Subcutaneous adipose tissue (tissue), 4 donors: ENCODE results near the gene TMED8. TPM values are rescaled to one million over a fixed set of nuclear protein-coding genes. Genes with fewer than 3 reads are reported as not detected.

Source experiments
- CTCF ChIP-seq: fragments of 450-650 bp; IDR thresholded peaks from one replicate; pipeline ENCODE4 v1.5.1; 2016; ENCODE audit warnings: low read depth, mild to moderate bottlenecking, control low read depth, antibody characterized with exemption, moderate library complexity
- total RNA-seq, 4 donors: library from RNA; depleted of rRNA; stranded (reverse); fragments of >200 nt; gene quantifications; one replicate each; pipeline ENCODE4 v1.1.0, GENCODE V29; 2016

Gene TMED8
- total RNA-seq, 4 donors from 2014 or later: 9.2 to 14.3 (median 11.6) TPM

DNA sequence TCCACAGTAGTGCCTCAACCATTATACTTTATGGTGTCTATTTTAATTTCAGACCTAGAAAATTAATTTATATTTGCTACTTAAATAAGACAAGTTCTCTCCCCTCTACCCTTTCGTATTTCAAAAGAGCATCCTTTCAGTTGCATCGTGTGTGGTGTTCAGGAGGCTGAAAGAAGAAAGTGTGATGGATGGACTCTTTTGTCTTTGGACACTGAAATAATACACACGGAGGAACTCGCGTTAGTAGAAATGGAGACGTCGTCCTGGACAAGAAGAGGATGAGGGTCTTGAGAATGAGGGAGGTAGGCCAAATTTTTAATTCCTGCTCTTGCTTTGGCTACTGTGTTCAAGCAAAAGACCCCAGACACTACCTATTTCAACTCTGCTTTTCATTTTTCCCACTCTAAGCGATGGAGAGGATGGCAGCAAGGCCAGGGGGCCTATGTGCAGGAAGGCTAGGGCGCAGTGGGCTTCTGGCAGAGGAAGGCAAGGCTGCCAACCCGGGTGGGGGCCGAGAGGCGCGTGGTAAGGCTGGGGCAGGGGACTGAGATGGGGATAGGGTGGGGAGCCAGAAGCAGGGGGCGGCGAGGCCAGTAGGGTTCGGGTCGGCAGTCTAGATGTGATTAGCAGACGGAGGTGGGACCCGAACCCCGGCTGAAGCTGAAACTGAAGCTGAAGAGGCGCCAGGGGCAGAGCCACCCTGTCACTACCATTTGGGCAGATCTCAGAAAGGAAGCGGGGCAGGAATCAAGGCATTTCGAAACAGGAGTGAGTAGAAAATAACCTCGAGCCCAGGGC is 722 bp downstream of the TMED8 start:
- TF ChIP-seq CTCF: no peak

DNA sequence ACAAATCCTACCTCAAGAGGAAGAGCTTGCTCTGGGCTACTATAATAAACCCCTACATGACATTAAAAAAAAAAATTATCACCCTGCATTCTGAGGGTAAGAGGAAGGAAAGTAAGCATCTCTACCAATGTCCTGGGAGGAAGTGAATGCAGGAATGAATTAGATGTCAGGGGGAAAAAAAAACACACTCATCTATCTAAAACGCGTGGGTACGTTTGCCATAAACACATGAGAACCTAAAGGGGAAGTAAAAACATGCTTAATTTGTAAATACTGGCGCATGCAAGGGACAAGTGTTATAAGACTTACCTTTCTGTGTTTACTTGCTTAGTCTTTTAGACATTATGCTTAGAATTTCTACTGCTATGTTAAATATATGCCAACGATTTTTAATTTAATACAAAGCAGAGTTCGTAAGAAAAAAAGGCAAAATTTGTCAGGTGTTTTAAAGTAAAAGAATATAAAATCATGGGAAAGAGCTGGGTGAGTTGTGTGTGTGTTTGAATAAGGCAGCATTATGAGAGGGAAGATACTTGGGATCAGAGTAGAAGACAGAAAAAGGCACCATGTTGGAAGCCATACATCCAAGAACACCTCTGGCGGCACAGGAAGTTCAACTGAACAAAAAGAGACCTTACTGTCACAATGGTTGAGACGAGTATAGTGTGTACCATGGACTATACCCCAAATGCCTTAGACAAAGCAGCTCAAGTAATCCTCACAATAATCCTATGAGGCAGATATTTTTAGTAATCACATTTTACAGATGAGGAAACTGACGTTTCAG is 1.5 kb downstream of the TMED8 start:
- no peak for TF ChIP-seq CTCF

DNA sequence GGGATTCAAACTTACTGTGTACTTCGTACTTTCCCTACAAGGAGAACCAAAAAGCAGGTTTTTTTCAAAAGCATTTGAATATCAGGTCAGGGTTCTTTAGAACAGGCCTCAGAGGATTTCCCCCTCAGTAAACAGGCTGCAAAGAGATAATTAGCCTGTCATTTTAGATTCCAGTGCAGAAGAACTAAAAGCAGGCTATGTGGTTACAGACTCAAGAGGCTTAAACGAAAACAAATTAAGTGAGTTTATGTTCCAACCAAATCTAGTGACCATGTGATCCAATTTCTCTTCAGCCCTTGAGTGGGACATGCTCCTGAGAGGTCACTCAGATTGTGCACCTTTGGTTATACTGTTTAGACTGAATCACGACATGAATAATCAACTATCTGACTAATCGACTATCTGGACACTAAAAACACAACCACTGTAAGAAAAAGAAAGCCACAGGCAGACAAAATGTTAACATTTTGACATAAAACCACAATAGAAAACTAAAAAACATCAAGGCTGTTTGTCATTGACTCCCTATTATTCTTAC is 4.5 kb downstream of the TMED8 start:
- no peak for TF ChIP-seq CTCF

GRCh38 chr14:77369285-77369684 is 7.6 kb downstream of the TMED8 start:
- no peak for TF ChIP-seq CTCF

GRCh38 chr14:77364146-77364545 is 12.7 kb downstream of the TMED8 start:
- TF ChIP-seq CTCF: no peak

DNA sequence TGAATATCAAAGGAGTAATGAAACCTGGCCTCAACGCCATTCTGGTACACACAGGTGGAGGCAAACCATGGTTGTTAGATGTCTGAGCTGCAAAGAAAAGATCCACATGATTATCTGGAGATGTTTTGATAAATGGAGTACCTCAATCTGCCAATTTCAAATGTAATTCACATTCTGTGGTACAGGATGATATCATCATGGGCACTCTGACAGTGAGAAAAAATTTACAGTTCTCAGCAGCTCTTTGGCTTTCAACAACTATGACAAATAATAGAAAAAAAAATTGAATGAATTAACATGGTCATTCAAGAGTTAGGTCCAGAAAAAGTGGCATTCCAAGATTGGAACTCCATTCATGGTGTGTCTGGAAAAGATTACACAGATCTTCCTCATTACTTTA is 17.3 kb downstream of the TMED8 start:
- TF ChIP-seq CTCF: no peak

GRCh38 chr14:77356899-77357298 is 20.0 kb downstream of the TMED8 start:
- TF ChIP-seq CTCF: no peak
